Lower lobe of right lung (tissue), 2 donors: ENCODE data around the gene RAD51B. TPM values are rescaled to one million over a fixed set of nuclear protein-coding genes. Genes with fewer than 3 reads are reported as not detected.

ENCODE experiments used
- ATAC-seq, 2 donors: fragments of 200-7000 bp; cut with Tn5 transposase; one replicate each; pipeline ENCODE4 v1.9.1; 2020 to 2022; ENCODE audit warnings: mild to moderate bottlenecking in 2 of 2, moderate library complexity in 2 of 2
- DNase-seq: peaks from one replicate; pipeline ENCODE4 v3.0.0-alpha.2; 2020
- H3K27ac ChIP-seq: fragments of 200-600 bp; one replicate; pipeline ENCODE4 v1.8.0; 2022
- H3K27me3 ChIP-seq: fragments of 200-600 bp; one replicate; pipeline ENCODE4 v1.8.0; 2022; ENCODE audit warnings: low read depth
- H3K36me3 ChIP-seq: fragments of 200-600 bp; one replicate; pipeline ENCODE4 v1.8.0; 2022; ENCODE audit warnings: mild to moderate bottlenecking
- H3K4me1 ChIP-seq: fragments of 200-600 bp; one replicate; pipeline ENCODE4 v1.8.0; 2022
- H3K4me3 ChIP-seq: fragments of 200-600 bp; one replicate; pipeline ENCODE4 v1.8.0; 2022; ENCODE audit warnings: mild to moderate bottlenecking
- H3K9me3 ChIP-seq: fragments of 200-600 bp; one replicate; pipeline ENCODE4 v1.8.0; 2022
- intact Hi-C: fragments of 100-400 bp; cut with DNase I; formaldehyde crosslinking; loops from one replicate; pipeline ENCODE4 v1.11.0; 2022
- total RNA-seq: library from RNA; stranded (reverse); fragmentation: NEBNext Ultra II Directional; extraction: Animal tissue kit (Norgen Biotek cat#: 25700); gene quantifications from one replicate; pipeline ENCODE4 v1.2.1, GENCODE V29; 2021
- TF ChIP-seq, protein P1 (sequence below): fragments of 200-600 bp; IDR thresholded peaks from one replicate; pipeline ENCODE4 v1.8.0; 2022; ENCODE audit warnings: antibody characterized with exemption, mild to moderate bottlenecking
- donor health status: DM: no; HTN: yes; CAD: no; lungs with severe emphysema.

The RAD51B gene
- total RNA-seq, 1 donor from 2014 or later: 22.2 TPM

DNA sequence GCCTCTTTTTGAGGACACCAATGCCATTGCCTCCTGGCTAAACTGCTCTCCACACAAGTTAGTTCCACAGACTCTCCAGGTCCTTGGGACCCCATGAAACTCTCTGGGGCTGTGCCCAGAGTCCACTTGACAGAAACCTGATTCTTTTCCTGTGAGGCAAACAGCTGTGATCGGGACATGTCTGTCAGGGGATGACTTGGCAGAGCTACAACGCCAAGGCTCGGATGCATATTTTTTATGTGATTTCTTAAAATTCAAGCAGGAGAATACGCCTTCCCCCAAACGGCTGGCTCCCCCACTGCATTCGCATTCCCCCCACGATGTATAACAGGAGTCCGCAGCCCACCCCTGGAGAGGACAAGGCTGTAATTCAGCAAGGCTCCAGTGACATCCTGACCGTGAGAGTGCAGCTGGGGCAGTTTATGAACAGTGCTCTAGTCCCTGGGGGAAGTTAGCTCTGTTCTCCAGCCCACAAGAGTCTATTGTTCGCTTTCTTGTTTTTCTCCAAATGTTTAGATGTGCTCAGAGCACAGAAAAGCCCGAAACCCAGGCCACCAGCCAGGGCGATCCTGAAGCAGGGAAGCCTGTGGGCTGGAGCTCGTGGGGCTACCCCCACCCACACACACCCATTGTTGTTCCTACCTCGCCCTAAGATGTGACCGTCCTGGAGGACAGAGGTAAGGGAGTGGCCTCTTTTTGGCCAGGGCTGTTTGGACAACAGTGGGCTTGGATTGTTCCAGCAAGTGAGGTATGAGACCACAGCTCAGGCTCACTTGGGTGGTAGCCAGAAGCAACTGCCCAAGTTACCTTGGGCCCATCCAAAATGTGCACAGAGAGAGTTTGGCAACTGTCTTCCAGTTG is 813.8 kb downstream of the RAD51B start:
- intact Hi-C loops: no loop called here
- Histone ChIP-seq H3K9me3 (no peaks in the 10 kb centered on the region), H3K27ac (peak overlapping the region; percentile 65), H3K36me3 (no peaks in the 10 kb centered on the region), H3K4me1 (peaks cover 42% of the 10 kb centered on the region), H3K4me3 (no peak overlapping the region), H3K27me3 (no peaks in the 10 kb centered on the region)
- DNase-seq (no peak), ATAC-seq (no peak)
- TF ChIP-seq, protein P1, sequence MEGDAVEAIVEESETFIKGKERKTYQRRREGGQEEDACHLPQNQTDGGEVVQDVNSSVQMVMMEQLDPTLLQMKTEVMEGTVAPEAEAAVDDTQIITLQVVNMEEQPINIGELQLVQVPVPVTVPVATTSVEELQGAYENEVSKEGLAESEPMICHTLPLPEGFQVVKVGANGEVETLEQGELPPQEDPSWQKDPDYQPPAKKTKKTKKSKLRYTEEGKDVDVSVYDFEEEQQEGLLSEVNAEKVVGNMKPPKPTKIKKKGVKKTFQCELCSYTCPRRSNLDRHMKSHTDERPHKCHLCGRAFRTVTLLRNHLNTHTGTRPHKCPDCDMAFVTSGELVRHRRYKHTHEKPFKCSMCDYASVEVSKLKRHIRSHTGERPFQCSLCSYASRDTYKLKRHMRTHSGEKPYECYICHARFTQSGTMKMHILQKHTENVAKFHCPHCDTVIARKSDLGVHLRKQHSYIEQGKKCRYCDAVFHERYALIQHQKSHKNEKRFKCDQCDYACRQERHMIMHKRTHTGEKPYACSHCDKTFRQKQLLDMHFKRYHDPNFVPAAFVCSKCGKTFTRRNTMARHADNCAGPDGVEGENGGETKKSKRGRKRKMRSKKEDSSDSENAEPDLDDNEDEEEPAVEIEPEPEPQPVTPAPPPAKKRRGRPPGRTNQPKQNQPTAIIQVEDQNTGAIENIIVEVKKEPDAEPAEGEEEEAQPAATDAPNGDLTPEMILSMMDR: no peak

DNA sequence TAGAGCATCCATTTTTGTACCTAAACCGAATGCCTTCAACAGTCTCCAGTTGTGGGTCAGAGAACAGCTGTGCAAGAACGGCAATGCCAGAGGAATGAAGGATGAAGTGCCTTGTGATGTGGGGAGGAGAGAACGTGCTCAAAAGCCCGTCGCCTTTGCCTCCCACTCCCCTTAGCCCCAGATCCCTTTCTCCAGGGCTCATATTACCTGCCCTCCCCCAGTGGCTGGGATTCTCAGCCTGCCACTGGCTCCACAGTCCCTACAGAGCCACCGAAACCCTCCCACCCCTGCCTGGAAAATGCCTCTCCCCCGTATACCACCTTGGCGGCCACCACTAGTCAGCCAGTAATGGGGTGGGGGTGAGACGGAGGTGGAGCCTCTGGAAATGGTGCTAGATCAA is 814.8 kb downstream of the RAD51B start:
- Histone ChIP-seq H3K4me3 (no peak overlapping the region), H3K9me3 (no peaks in the 10 kb centered on the region), H3K27ac (peak overlapping the region; percentile 31), H3K36me3 (no peaks in the 10 kb centered on the region), H3K27me3 (no peaks in the 10 kb centered on the region), H3K4me1 (peaks cover 50% of the 10 kb centered on the region)
- no peak for ATAC-seq
- TF ChIP-seq, protein P1: no peak
- intact Hi-C loops: no loop called here
- DNase-seq: no peak

DNA sequence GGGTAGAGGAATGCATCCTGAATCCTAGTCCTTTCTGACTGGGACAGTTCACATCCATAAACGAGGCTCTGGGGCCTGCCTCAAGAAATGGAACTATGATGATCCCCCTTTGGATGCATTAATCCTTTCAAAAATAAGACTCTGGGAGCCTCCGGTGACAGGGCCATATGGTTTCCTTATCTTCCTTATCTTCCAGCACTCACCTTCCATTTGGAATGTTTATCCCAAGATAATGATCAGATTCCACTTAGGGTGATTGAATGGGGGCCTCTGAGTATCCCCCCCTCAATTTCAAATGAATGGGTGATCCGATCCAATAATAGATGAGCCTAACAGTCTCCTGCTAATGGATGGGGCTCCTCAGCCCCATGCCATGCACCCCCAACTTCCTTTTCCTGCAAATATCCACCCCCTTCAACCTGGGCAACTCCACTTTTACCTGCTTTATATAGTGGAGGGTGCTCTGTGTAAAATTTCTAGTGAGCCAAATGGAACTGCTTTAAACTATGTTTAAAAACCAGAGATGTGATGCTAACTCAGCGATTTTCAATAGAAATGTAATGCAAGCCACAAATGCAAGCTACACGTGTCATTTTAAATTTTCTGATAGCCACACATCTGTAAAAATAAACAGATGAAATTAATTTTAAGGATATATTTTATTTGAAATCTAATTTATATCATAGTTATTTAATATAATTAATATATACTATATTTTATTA is 815.5 kb downstream of the RAD51B start:
- H3K9me3 ChIP-seq: no peaks in the 10 kb centered on the region
- peak overlapping the region; percentile 31 for H3K27ac ChIP-seq
- TF ChIP-seq, protein P1: no peak
- ATAC-seq (no peak), DNase-seq (no peak)
- peaks cover 52% of the 10 kb centered on the region for H3K4me1 ChIP-seq
- H3K27me3 ChIP-seq: no peaks in the 10 kb centered on the region
- H3K4me3 ChIP-seq: no peak overlapping the region
- no peaks in the 10 kb centered on the region for H3K36me3 ChIP-seq
- intact Hi-C loops: no loop called here

DNA sequence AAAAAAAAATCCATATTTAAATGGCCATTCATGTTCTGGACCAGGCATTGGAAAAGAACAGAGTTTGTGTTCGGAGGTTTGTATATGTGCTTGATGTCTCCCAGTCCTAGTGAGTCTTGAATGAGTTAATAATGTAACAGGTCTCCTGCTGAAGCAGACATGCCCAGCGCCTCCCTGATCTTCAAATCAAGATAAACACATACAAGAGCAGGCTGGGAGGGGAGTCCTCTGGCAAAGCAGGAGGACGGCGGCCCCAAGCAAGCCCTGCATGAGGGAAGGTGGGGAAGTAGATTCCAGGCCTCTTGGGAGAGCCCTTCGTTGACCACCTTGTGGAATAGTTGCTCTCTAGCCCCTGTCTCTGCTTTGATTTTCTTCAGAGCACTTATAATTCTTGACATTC is 817.0 kb downstream of the RAD51B start:
- Histone ChIP-seq H3K4me1 (peaks cover 48% of the 10 kb centered on the region), H3K36me3 (no peaks in the 10 kb centered on the region), H3K4me3 (no peak overlapping the region), H3K27ac (peak overlapping the region; percentile 71), H3K9me3 (peaks cover 7% of the 10 kb centered on the region), H3K27me3 (no peaks in the 10 kb centered on the region)
- TF ChIP-seq, protein P1: no peak
- DNase-seq (no peak), ATAC-seq (no peak)
- intact Hi-C loops: no loop called here

DNA sequence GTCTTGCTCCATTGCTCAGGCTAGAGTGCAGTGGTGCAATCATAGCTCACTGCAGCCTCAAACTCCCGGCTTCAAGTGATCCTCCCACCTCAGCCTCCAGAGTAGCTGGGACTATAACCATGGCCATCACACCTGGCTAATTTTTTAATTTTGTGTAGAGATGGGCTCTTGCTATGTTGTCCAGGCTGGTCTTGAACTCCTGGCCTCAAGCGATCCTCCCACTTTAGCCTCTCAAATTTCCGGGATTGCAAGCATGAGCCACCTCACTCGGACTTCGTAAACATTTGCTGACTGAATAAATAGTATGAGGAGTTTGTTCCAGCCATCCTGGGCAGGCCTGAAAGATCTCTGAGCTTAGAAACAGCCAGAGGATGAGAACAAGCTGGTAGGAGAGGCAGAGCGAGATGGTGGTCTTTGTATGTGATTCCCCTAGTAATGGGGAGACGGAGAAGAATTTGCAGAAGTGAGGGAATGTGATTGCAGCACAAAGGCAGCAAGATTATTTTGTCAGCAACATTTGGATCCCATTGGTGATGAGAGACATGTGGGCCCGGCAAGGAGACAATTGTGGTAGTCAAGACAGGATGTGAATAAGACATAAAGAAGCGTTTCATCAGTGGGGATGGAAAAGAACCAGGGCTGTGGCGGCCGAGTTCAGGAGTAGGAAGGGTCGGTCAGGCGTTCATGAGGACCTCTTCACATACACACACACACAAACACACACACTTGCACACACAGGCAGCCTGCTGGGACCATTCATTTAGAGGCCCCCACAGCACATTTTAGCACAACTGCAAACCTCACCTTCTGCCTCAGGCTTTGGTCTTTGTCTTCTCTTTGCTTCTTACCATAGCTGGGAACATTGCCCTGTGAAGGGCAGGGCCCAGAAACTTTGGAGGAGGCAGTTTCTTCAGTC is 817.8 kb downstream of the RAD51B start:
- H3K27ac ChIP-seq: peak overlapping the region; percentile 71
- no peak overlapping the region for H3K4me3 ChIP-seq
- intact Hi-C loops: no loop called here
- TF ChIP-seq, protein P1: no peak
- DNase-seq (no peak), ATAC-seq (peak; percentile 55 to 66)
- peaks cover 7% of the 10 kb centered on the region for H3K9me3 ChIP-seq
- H3K4me1 ChIP-seq: peaks cover 47% of the 10 kb centered on the region
- no peaks in the 10 kb centered on the region for H3K36me3 ChIP-seq
- H3K27me3 ChIP-seq: no peaks in the 10 kb centered on the region
